Measurements from ENCODE around the gene RAB4B. TPM values are rescaled to one million over a fixed set of nuclear protein-coding genes. Genes with fewer than 3 reads are reported as not detected.
A peak's percentile ranks its signal among the peaks of the same experiment; 100 is the strongest.
"Not testable (repeated sequence)": the region's sequence is repeated elsewhere in the genome, so short reads cannot be mapped to it uniquely, and the experiment has no call there.

The RAB4B gene
- total RNA-seq, 2 experiments from 2014 or later: 26.6 to 26.9 TPM

DNA sequence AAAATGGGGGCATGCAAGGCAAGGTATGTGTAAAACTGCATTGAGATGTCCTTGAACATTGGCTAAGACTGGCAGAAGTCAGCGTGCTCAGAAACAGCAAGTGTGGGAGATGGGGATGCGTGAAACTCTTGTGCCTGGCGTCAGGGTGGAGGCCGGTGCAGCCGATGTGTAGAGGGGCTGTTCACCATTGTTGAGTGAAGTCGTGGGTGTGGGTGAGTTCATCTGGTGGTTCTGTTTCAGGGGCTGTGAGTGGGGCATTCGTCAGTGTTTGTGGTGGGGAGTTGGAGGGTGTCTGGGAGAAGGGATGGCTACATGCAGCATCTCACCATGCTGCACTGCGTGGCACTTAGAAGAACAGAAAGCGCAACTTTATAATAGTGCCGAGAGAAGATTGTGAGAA is 14.1 kb upstream of the RAB4B start:
- intact Hi-C loops (cut with DNase I, micrococcal nuclease): no loop called here
- ChIA-PET POLR2A (no interaction called here), CTCF (no interaction called here)
- Histone ChIP-seq H3K4me1 (ENCODE audit: insufficient read depth, low read length) (peaks cover 30% of the 10 kb centered on the region), H3K4me3 (ENCODE audit: low read length) (no peak overlapping the region), H3K36me3 (ENCODE audit: insufficient read depth, low read length) (peaks cover 78% of the 10 kb centered on the region), H3K9me3 (ENCODE audit: control insufficient read depth in 1 of 2, insufficient read depth in 1 of 2, low read length in 2 of 2) (no peaks in the 10 kb centered on the region), H3K27ac (ENCODE audit: low read depth in 1 of 2, low read length in 2 of 2) (no peak overlapping the region), H3K27me3 (ENCODE audit: control insufficient read depth in 1 of 2, insufficient read depth in 2 of 2, low read length in 2 of 2) (no peaks in the 10 kb centered on the region)
- ATAC-seq (ENCODE audit: poor library complexity): no peak
- TF ChIP-seq, protein P1, sequence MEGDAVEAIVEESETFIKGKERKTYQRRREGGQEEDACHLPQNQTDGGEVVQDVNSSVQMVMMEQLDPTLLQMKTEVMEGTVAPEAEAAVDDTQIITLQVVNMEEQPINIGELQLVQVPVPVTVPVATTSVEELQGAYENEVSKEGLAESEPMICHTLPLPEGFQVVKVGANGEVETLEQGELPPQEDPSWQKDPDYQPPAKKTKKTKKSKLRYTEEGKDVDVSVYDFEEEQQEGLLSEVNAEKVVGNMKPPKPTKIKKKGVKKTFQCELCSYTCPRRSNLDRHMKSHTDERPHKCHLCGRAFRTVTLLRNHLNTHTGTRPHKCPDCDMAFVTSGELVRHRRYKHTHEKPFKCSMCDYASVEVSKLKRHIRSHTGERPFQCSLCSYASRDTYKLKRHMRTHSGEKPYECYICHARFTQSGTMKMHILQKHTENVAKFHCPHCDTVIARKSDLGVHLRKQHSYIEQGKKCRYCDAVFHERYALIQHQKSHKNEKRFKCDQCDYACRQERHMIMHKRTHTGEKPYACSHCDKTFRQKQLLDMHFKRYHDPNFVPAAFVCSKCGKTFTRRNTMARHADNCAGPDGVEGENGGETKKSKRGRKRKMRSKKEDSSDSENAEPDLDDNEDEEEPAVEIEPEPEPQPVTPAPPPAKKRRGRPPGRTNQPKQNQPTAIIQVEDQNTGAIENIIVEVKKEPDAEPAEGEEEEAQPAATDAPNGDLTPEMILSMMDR (IDR thresholded peaks at IDR 0.05): no peak
- Mint-ChIP-seq H3K4me1 (ENCODE audit: low read depth) (peaks cover 36% of the 10 kb centered on the region), H3K27ac (peak overlapping the region; percentile 11), H3K4me3 (no peak overlapping the region), H3K9me3 (no peaks in the 10 kb centered on the region), H3K27me3 (no peaks in the 10 kb centered on the region), H3K36me3 (ENCODE audit: low read depth) (peaks cover 72% of the 10 kb centered on the region)
- no peak for DNase-seq

- peaks cover 40% of the 10 kb centered on the region for H3K4me1 ChIP-seq (ENCODE audit: insufficient read depth, low read length)
- H3K4me3 ChIP-seq (ENCODE audit: low read length); H3K4me3 Mint-ChIP-seq; H3K27ac ChIP-seq (ENCODE audit: low read depth in 1 of 2, low read length in 2 of 2); DNase-seq; H3K9me3 Mint-ChIP-seq; H3K27ac Mint-ChIP-seq; intact Hi-C loops (cut with DNase I, micrococcal nuclease); ATAC-seq (ENCODE audit: poor library complexity); H3K27me3 ChIP-seq (ENCODE audit: control insufficient read depth in 1 of 2, insufficient read depth in 2 of 2, low read length in 2 of 2); H3K27me3 Mint-ChIP-seq; H3K9me3 ChIP-seq (ENCODE audit: control insufficient read depth in 1 of 2, insufficient read depth in 1 of 2, low read length in 2 of 2): not testable (repeated sequence)
- ChIA-PET CTCF (interaction anchor here (1.1 kb wide), 1 partner anchor 11 kb away, joined by 3 read pairs; no protein-coding TSS in a partner anchor), POLR2A (interaction anchor here (0.9 to 1.8 kb wide), 3 partner anchors 11 to 52 kb away, joined by 3 to 9 read pairs (median 4); partner anchors contain the start of genes ACTMAP and RAB4B)
- Mint-ChIP-seq H3K4me1 (ENCODE audit: low read depth) (peaks cover 37% of the 10 kb centered on the region), H3K36me3 (ENCODE audit: low read depth) (peaks cover 60% of the 10 kb centered on the region)
- H3K36me3 ChIP-seq (ENCODE audit: insufficient read depth, low read length): peaks cover 57% of the 10 kb centered on the region
Measured at GRCh38 chr19:40766385-40766784, 11.7 kb upstream of the RAB4B start.

DNA sequence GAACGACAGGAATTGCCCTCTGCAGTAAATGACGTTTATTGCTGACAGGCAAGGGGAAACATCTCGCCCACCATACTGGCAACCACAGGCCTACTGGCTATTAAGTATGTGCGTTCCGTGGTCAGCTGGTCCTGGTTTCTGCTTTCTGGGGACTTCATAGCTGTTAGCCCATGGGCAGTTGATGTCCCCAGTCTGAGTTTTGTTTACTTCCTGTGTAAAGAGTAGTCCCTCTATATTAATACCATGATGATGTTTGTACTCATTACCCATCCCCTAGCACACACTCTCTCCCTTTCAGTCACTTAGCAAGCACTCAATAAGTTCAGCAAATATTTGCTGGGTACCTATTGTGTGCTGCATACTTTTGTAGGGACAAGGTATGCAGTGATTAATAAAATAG is 9.2 kb upstream of the RAB4B start:
- CTCF ChIA-PET: interaction anchor here (2.2 kb wide), 1 partner anchor 38 kb away, joined by 9 read pairs; no protein-coding TSS in a partner anchor

GRCh38 chr19:40771101-40771862 is 6.8 kb upstream of the RAB4B start:
- H3K9me3 ChIP-seq (ENCODE audit: control insufficient read depth in 1 of 2, insufficient read depth in 1 of 2, low read length in 2 of 2); H3K27me3 Mint-ChIP-seq; H3K9me3 Mint-ChIP-seq; H3K4me1 Mint-ChIP-seq (ENCODE audit: low read depth); H3K36me3 ChIP-seq (ENCODE audit: insufficient read depth, low read length); CTCF ChIA-PET; intact Hi-C loops (cut with DNase I, micrococcal nuclease); H3K27me3 ChIP-seq (ENCODE audit: control insufficient read depth in 1 of 2, insufficient read depth in 2 of 2, low read length in 2 of 2); H3K4me3 Mint-ChIP-seq; H3K4me3 ChIP-seq (ENCODE audit: low read length); H3K27ac ChIP-seq (ENCODE audit: low read depth in 1 of 2, low read length in 2 of 2): not testable (repeated sequence)
- POLR2A ChIA-PET: interaction anchor here (0.8 to 2.1 kb wide), 4 partner anchors 21 to 334 kb away, joined by 3 to 5 read pairs (median 4); partner anchors contain the start of genes ACTMAP and EGLN2
- peaks cover 11% of the 10 kb centered on the region for H3K4me1 ChIP-seq (ENCODE audit: insufficient read depth, low read length)
- Mint-ChIP-seq H3K27ac (peak overlapping the region; percentile 33), H3K36me3 (ENCODE audit: low read depth) (peaks cover 14% of the 10 kb centered on the region)
- DNase-seq (peak in 3 of 14 experiments; percentile 23 to 54 (median 51)), ATAC-seq (ENCODE audit: poor library complexity) (peak; percentile 34)

More for the DNA sequence above, 9.2 kb upstream of the RAB4B start:
- H3K9me3 Mint-ChIP-seq: peaks cover 4% of the 10 kb centered on the region
- no peaks in the 10 kb centered on the region for H3K27me3 Mint-ChIP-seq
- H3K9me3 ChIP-seq (ENCODE audit: control insufficient read depth in 1 of 2, insufficient read depth in 1 of 2, low read length in 2 of 2): peaks cover 0 to 4% of the 10 kb centered on the region in 2 experiments
- H3K27ac ChIP-seq (ENCODE audit: low read depth in 1 of 2, low read length in 2 of 2): no peak overlapping the region
- H3K4me3 Mint-ChIP-seq: no peak overlapping the region
- intact Hi-C loops (cut with DNase I, micrococcal nuclease): no loop called here
- H3K4me1 Mint-ChIP-seq (ENCODE audit: low read depth): peaks cover 23% of the 10 kb centered on the region
- H3K4me3 ChIP-seq (ENCODE audit: low read length): no peak overlapping the region
- TF ChIP-seq, protein P1 (IDR thresholded peaks at IDR 0.05): no peak
- DNase-seq: no peak
- no peaks in the 10 kb centered on the region for H3K27me3 ChIP-seq (ENCODE audit: control insufficient read depth in 1 of 2, insufficient read depth in 2 of 2, low read length in 2 of 2)
- POLR2A ChIA-PET: no interaction called here
- no peak overlapping the region for H3K27ac Mint-ChIP-seq
- H3K36me3 ChIP-seq (ENCODE audit: insufficient read depth, low read length): peaks cover 32% of the 10 kb centered on the region
- peaks cover 35% of the 10 kb centered on the region for H3K36me3 Mint-ChIP-seq (ENCODE audit: low read depth)
- peaks cover 25% of the 10 kb centered on the region for H3K4me1 ChIP-seq (ENCODE audit: insufficient read depth, low read length)
- no peak for ATAC-seq (ENCODE audit: poor library complexity)
